ENCODE measurements around the gene ASIC1.

The ASIC1 gene

DNA sequence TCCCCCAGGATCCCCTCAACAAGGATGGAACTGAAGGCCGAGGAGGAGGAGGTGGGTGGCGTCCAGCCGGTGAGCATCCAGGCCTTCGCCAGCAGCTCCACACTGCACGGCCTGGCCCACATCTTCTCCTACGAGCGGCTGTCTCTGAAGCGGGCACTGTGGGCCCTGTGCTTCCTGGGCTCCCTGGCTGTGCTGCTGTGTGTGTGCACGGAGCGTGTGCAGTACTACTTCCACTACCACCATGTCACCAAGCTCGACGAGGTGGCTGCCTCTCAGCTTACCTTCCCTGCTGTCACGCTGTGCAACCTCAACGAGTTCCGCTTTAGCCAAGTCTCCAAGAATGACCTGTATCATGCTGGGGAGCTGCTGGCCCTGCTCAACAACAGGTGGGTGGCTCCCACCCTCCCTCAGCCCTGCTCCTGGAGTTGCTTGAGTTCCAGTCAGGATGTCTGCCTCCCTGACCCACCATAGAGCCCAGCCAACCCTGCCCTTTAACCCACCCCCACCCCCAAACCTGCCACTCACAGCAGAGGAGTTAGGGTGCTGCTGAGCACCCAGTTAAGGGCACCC, 1.4 kb downstream of the ASIC1 start:
- no peak overlapping the region for H3K4me3 ChIP-seq (ENCODE audit: control insufficient read depth, low read depth, low read length)
- TF ChIP-seq, protein P1, sequence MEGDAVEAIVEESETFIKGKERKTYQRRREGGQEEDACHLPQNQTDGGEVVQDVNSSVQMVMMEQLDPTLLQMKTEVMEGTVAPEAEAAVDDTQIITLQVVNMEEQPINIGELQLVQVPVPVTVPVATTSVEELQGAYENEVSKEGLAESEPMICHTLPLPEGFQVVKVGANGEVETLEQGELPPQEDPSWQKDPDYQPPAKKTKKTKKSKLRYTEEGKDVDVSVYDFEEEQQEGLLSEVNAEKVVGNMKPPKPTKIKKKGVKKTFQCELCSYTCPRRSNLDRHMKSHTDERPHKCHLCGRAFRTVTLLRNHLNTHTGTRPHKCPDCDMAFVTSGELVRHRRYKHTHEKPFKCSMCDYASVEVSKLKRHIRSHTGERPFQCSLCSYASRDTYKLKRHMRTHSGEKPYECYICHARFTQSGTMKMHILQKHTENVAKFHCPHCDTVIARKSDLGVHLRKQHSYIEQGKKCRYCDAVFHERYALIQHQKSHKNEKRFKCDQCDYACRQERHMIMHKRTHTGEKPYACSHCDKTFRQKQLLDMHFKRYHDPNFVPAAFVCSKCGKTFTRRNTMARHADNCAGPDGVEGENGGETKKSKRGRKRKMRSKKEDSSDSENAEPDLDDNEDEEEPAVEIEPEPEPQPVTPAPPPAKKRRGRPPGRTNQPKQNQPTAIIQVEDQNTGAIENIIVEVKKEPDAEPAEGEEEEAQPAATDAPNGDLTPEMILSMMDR (conservative IDR thresholded peaks at IDR 0.05; ENCODE audit: control insufficient read depth, insufficient read depth, low read depth, low read length) = no peak
- DNase-seq (ENCODE audit: low read depth) = no peak

DNA sequence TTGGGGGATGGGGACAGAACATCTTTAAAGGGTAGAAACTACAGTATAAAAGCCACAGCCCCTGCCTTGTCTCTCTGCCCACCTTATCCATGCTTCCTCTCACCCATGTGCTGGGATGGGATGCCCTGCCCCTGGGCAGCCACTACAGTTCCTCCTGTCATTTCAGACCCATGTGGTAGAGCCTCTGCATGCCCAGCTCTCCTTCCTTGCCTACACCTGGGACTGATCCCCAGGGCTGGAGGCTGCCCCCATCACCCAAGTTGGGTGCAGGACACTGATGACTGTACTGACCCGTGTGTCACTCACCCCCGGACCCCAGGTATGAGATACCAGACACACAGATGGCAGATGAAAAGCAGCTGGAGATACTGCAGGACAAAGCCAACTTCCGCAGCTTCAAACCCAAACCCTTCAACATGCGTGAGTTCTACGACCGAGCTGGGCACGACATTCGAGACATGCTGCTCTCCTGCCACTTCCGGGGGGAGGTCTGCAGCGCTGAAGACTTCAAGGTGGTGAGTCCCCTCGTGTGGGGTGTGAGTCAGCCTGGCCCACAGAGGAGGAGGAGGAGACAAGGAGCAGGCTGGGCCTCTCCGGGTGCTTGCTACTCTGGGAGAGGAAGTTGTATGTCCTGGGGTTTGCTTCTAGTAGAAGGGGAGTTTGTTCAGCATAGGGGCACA, 2.2 kb downstream of the ASIC1 start:
- DNase-seq (ENCODE audit: low read depth) = no peak
- TF ChIP-seq, protein P1 (conservative IDR thresholded peaks at IDR 0.05; ENCODE audit: control insufficient read depth, insufficient read depth, low read depth, low read length) = no peak
- H3K4me3 ChIP-seq (ENCODE audit: control insufficient read depth, low read depth, low read length) = no peak overlapping the region

DNA sequence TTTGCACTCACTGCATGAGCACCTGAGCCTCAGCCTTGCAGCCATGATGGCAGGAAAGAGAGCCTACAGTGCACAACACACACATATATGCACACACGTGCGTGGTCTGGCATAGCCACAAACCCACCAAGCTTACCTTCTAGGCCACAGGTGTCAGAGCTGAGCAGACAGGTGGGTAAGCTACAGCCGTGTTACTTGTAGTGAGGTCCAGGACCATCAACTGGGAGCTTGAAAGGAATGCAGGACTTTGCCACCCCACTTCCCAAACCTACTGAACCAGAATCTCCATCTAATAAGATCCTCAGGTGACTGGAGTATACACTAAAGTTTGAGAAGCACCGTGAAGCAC, 2.7 kb downstream of the ASIC1 start:
- DNase-seq (ENCODE audit: low read depth) = no peak
- H3K4me3 ChIP-seq (ENCODE audit: control insufficient read depth, low read depth, low read length) = no peak overlapping the region
- TF ChIP-seq, protein P1 (conservative IDR thresholded peaks at IDR 0.05; ENCODE audit: control insufficient read depth, insufficient read depth, low read depth, low read length) = no peak

DNA sequence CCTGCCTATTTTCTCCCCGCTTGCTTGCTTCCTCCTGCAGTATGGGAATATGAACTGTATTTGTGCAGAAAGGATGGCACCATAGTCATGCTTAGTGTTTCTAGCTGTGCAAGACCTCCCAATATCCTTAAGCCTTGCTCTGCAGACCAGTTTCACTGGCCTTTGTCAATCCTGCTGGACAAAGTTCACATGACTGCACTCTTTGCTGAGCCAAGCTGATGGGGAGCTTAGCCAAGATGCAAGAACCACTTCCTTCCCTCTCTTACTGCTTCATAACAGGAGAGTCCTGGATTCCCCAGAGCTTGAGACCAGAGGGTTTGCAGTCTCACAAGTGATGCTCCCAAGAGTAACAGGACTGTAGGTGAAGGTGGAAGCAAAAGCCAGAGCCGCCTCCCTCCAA, 3.8 kb downstream of the ASIC1 start:
- TF ChIP-seq, protein P1 (conservative IDR thresholded peaks at IDR 0.05; ENCODE audit: control insufficient read depth, insufficient read depth, low read depth, low read length) = no peak
- no peak for DNase-seq (ENCODE audit: low read depth)
- H3K4me3 ChIP-seq (ENCODE audit: control insufficient read depth, low read depth, low read length) = no peak overlapping the region

DNA sequence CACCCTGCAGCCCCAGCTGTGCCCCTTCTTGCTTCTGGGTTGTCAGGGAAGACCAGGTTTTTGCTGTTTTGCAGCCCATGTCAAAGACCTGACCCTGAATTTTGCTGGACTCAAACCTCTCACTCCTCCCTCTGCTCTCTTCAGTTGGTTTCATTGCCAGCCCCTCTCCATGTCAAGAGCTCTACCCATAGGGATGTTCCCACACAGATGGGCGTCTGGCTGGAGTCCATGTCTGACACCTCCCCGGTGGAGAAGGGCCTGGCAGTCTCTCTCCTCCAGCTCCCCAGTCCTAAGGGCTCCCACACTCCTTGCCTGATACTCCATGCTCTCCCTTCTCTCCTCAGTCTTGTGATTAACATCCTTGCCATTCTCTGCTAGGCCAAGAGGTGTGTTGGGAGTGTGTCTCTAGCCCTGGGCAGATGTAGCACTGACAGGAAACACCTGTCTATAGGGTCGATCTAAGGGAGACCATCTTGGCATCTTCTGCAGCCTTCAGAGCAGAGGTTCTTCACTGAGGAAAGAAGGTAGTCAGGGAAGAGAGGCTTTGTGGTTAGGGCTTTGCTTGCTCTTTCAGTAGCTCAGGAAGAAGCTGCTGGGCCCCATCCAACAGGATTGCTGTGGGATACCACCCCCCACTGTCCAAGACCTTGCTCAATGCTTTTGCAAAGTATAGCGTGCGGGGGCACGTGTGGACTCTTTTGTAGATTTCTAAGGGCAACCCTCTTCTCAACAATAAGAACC, 4.7 kb downstream of the ASIC1 start:
- no peak overlapping the region for H3K4me3 ChIP-seq (ENCODE audit: control insufficient read depth, low read depth, low read length)
- TF ChIP-seq, protein P1 (conservative IDR thresholded peaks at IDR 0.05; ENCODE audit: control insufficient read depth, insufficient read depth, low read depth, low read length) = no peak
- DNase-seq (ENCODE audit: low read depth) = no peak

DNA sequence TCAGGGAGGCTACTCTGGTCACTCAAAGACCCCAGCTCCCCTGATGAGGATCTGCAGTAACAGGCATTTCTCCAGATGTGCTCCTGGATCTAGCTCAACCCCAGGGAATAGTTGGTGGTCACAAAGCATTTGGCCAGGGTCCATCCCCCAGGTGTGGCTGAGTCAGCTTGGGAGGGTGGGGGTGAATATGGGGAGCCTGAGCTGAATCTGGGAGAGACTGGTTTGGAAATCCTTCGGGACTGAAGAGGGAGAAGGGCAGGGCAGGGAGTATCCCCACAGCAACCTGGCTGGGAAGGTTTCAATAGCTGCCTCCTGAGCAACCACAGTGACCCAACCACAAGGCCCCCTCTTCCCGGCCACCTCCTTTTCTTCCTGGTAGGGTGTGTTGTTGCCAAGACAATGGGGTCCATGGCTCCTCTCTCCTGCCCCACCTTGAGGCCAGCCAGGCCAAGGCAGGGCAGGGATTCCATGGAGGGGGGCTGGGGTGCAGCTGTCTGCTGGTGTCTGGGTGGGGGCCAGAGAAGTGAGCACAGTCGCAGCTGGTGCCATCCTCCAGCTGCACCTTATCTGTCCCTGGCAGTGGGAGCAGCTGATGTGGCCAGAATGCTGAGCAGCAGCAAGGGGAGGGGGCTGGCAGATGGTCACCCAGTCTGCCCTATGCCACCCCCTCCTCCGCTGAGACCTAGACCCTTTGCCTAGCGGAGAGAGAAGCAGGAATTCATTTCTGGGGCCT, 5.5 kb downstream of the ASIC1 start:
- TF ChIP-seq, protein P1 (conservative IDR thresholded peaks at IDR 0.05; ENCODE audit: control insufficient read depth, insufficient read depth, low read depth, low read length) = no peak
- no peak for DNase-seq (ENCODE audit: low read depth)
- no peak overlapping the region for H3K4me3 ChIP-seq (ENCODE audit: control insufficient read depth, low read depth, low read length)

All from fibroblast of mammary gland (primary cell).